ENCODE results near the gene ADAMTSL3.

The ADAMTSL3 gene

GRCh38 chr15:83890587-83890986, 236.7 kb downstream of the ADAMTSL3 start:
- no peak for DNase-seq

DNA sequence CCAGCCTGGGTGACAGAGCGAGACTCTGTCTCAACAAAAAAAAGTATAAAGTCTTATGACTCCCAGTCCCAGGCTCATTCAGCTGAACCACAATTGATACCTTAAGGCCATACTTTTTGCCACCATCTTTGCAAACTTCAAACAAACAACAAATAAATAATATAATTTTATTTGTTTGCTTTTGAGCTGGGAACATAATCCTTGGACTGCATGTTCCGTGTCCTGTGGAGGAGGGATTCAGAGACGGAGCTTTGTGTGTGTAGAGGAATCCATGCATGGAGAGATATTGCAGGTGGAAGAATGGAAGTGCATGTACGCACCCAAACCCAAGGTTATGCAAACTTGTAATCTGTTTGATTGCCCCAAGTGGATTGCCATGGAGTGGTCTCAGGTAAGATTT, 238.6 kb downstream of the ADAMTSL3 start:
- no peak for DNase-seq

- DNase-seq: no peak
These were observed 239.4 kb downstream of the ADAMTSL3 start for GRCh38 chr15:83893308-83893707.

DNA sequence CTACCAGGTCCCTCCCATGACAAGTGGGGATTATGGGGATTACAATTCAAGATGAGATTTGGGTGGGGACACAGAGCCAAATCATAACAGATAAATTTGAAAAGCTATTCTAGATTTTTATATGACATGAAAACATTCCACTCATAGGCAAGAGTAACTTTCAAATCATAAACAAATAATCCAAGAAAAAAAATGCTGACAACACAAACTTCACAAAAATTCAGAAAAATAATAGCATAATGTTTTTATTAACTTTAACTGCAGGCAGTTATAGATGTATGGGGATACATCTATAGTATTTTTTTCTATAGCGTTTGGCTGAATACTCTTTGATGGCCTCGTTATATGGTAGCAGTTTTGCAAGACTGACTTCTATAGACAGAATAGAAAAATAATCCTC, 243.1 kb downstream of the ADAMTSL3 start:
- DNase-seq: no peak

DNA sequence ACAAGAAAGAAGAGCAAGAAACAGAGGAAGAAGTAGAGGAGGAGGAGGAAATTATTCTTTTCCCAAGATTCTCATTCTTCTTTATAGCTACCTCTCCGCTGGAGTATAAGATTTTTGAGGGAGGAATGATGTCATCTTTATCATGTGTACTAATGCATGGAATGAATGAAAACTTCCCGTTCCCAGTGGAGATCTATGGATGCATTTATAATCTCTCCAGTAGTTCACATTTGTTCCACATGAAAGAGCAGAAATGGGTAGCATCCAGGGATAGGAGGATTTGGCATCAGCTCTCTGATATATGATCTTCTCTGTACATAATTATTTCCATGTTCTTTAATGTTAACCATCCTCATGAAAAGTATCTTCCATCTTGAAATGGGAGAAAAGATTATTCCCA, 244.4 kb downstream of the ADAMTSL3 start:
- no peak for DNase-seq

- no peak for DNase-seq
These were observed 245.7 kb downstream of the ADAMTSL3 start for GRCh38 chr15:83899670-83900069.

DNA sequence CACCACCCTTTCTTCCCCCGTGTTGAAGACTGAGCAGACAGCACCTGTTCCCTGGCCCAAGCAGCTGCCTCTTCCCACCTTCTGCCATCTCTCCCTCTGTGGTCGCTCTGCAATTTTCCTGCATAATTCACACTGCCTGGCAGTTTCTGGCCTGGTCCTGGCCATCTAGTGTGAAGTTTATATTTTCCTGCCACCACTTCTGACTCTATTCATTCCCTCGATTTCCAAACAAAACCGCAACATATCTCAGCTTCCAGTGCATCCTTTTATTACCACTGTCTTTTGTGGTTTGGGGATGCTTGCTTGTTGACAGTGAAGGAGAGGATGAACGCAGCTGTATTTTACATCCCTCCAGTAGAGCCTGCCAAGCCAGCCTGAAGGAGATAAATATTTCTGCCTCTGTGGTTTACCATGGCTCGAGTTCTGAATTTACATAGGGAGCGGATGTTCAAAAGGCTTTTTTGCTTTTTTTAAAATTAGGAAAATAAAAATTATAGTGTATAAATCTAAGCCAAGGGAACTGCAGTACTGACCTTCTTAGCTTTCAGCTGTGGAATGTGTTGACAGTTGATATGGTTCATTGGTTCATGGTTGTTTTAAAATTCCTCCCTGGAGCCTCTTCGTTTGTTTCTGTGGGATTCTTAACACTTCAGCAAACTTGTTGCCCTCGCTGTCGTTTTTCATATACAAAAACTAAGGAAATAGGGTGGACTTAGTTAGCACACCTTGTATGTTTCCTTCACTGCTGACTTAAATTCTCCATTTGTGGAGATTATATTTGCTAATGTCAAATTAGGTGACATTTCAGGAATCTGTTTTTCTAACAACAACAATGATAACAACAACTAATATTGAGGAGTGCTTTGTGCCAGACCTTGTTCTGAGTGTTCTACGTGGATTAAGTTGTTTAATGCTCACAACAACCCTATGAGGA, 250.5 kb downstream of the ADAMTSL3 start:
- DNase-seq: no peak

- DNase-seq: no peak
These were observed 251.8 kb downstream of the ADAMTSL3 start for GRCh38 chr15:83905556-83906273.

DNA sequence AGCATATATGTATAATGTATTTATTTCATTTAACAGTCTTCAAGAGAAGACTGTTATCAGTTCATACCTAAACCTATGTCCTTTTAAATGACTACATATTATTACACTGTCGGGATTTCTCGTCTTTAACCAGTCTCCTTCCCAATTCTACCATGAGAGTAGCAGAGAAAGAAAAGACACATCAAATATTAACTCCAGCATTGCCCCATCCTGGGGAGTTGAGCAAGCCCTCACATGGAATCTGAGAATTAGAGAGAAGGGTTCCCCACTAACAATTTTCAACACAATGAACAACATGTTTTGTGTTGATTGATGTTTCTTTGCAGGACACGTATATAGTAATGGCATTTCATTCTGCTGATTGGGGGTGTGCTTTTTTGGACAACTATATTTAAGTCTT, 257.4 kb downstream of the ADAMTSL3 start:
- no peak for DNase-seq

DNA sequence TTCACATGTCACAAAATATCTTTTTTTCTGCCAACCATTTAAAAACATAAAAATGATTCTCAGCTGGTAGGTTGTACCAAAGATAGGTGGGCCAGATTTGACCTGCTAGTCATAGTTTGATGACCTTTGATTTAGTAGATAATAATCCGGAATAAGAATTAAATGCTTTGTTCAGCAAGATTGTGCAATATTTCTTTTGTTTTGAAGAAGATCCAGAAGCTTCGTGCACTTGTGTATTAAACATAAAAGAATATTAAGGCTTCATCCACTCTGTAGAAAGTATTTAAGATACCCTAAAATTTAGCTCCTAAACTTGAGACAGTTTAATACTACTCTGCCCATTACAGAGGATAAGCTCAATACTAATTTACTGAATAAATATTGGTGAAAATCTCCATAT, 258.4 kb downstream of the ADAMTSL3 start:
- no peak for DNase-seq

- DNase-seq: no peak
These were observed 259.2 kb downstream of the ADAMTSL3 start for GRCh38 chr15:83913034-83913632.

GRCh38 chr15:83914906-83915305, 261.0 kb downstream of the ADAMTSL3 start:
- no peak for DNase-seq

- DNase-seq: no peak
These were observed 263.5 kb downstream of the ADAMTSL3 start for GRCh38 chr15:83917432-83917831.

- no peak for DNase-seq
These were observed 264.1 kb downstream of the ADAMTSL3 start for GRCh38 chr15:83918011-83918410.

DNA sequence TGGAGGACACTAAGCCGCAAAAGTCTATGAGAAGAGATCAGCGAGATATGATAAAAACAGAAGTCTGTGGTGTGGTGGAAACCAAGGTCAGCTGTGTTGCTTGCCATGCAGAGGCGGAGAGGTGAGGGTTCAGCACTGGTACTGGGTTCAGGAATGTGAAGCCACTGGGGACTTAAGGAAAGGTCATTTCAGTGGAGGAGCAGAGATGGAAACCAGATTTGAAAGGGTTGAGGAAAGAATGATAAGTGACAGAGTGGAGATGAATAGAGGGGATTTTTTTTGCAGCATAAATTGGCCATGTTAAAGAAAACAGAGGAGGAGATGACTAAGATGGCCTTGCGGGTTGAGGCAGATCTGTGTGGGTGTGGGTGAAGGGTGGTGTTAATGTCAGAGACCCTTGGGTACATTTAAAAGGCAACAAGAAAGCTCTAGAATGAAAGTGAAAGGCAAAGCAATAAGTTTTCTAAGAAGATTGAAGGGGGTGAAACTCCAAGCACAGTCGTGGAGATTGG, 265.5 kb downstream of the ADAMTSL3 start:
- DNase-seq: no peak

- no peak for DNase-seq
These were observed 266.1 kb downstream of the ADAMTSL3 start for GRCh38 chr15:83919978-83920510.

DNA sequence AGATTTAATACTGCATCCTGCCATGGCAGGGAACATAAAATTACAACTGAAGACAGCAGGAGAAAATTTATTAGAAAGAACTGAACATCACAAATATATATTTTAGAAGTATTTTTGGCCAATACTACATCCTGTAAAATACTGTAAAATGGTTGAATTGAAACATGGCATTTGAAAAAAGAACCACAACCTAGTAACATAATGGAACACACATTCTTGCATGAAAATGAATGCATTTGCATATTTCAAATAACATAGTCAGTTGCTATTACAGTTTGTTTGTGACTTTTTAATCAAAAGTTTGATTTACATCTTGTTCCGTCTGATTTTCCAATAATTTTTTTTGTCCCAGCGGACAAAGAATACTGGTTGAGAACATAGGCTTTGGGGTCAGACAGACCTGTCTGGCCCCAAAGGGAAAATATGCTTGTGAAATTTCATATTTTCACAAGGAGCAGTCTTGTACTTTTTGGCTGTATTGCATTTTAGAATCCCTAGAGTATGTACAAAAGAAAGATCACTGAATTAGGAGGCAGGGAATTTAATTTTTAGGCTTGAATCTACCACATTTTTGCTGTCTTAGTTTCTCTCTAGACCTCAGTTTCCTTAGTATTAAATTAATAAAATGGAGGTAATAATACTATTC, 268.8 kb downstream of the ADAMTSL3 start:
- DNase-seq: no peak

GRCh38 chr15:83926116-83926515, 272.2 kb downstream of the ADAMTSL3 start:
- no peak for DNase-seq

DNA sequence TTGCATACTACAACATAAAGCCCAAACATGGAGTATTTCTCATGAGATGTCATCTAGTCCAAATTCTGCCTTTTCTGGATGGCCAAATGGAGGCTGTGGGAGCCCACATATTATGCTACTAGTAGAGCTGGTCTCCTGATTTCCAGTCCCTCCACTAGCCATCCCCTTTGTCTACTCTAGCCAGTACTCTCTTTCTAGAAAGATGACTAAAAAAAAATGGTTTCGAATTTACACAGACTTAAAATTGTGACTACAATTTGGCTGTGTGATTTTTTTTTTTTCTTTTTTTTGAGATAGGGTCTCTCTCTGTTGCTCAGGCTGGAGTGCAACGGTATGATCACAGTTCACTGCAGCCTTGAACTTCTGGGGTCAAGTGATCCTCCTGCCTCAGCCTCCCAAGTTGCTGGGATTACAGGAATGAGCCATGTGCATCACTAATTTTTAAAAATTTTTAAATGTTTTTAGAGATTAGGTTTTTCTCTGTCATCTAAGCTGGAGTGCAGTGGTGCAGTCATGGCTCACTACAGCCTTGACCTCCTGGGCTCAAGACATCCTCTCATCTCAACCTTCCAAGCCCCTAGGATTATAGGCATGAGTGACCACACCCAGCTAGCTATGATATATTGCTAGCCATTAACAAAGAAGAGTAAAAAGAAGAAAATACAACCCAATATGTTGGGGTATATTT, 273.9 kb downstream of the ADAMTSL3 start:
- no peak for DNase-seq

DNA sequence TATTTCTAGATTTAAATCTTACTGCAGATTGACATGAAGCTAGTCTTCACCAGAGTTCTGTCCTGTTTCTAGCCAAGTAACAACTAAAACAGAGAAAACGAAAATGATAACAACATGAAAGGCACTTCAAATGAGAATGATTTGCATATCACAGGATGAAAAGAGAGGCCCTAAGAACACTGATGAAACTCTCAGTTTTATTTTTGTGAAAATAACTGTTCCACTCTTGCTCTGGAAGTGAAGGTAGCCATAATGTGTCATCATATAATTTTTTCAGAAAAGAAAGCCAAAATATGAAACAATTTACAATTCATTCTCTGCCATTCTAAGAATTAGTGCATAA, 274.4 kb downstream of the ADAMTSL3 start:
- DNase-seq: no peak

- no peak for DNase-seq
These were observed 275.0 kb downstream of the ADAMTSL3 start for GRCh38 chr15:83928878-83929418.

- no peak for DNase-seq
These were observed 275.7 kb downstream of the ADAMTSL3 start for GRCh38 chr15:83929619-83930018.
